Measurements from ENCODE around the gene TFR2.

GRCh38 chr7:100614308-100614861, 27.0 kb downstream of the TFR2 start:
- no peak for TF ChIP-seq POLR2A (IDR thresholded peaks at IDR 0.05; ENCODE audit: low read depth, low read length)
- TF ChIP-seq POLR2AphosphoS5 (IDR thresholded peaks at IDR 0.05; ENCODE audit: insufficient read depth, low read depth, low read length), result no peak
- no peak for TF ChIP-seq CTCF (IDR thresholded peaks at IDR 0.05; ENCODE audit: extremely low read depth in 1 of 2, insufficient read depth in 1 of 2, low read depth in 1 of 2, low read length in 2 of 2)
- TF ChIP-seq MAX (IDR thresholded peaks at IDR 0.05; ENCODE audit: insufficient read depth, insufficient read length), result no peak
